CD14-positive monocyte (primary cell): ENCODE results near the gene CATSPERB. TPM values are rescaled to one million over a fixed set of nuclear protein-coding genes. Genes with fewer than 3 reads are reported as not detected.

Experiments used
- DNase-seq, 3 donors: peaks; one replicate each; pipeline ENCODE4 v3.0.0-alpha.2; 2011 to 2022
- H2AFZ ChIP-seq: 2 replicates; pipeline ENCODE4 v1.6.0; 2012; ENCODE audit warnings: mild to moderate bottlenecking, low read depth, low read length, inconsistent platforms; ENCODE audit not compliant: insufficient read depth, poor library complexity, severe bottlenecking
- H3K27ac ChIP-seq, 2 donors: 1 replicate in 1 of 2; 2 replicates in 1 of 2; pipeline ENCODE4 v1.5.1; 2012 to 2013; ENCODE audit warnings: low read length in 2 of 2, control low read depth in 1 of 2, inconsistent platforms in 1 of 2, low read depth in 1 of 2, mild to moderate bottlenecking in 1 of 2
- H3K27me3 ChIP-seq, 2 donors: one replicate each; pipeline versions ENCODE4 v1.6.0 to v1.6.1; 2011 to 2013; ENCODE audit warnings: low read length in 2 of 2; ENCODE audit not compliant: control insufficient read depth in 2 of 2, insufficient read depth in 2 of 2
- H3K36me3 ChIP-seq, 2 donors: replicated peaks in 1 of 2; 1 replicate in 1 of 2; 2 replicates in 1 of 2; pipeline versions ENCODE4 v1.5.1 to v1.6.1; 2012 to 2013; ENCODE audit warnings: low read length in 2 of 2, control low read depth in 1 of 2, inconsistent platforms in 1 of 2, mild to moderate bottlenecking in 1 of 2; ENCODE audit not compliant: insufficient read depth in 2 of 2, control insufficient read depth in 1 of 2
- H3K4me1 ChIP-seq, 2 donors: 1 replicate in 1 of 2; 2 replicates in 1 of 2; pipeline versions ENCODE4 v1.5.1 to v1.6.1; 2012 to 2013; ENCODE audit warnings: low read length in 2 of 2, control low read depth in 1 of 2, inconsistent platforms in 1 of 2, mild to moderate bottlenecking in 1 of 2, moderate library complexity in 1 of 2; ENCODE audit not compliant: insufficient read depth in 2 of 2, control insufficient read depth in 1 of 2
- H3K4me2 ChIP-seq: replicated peaks from 2 replicates; pipeline ENCODE3; 2012; ENCODE audit warnings: low read length, moderate library complexity, mild to moderate bottlenecking; ENCODE audit not compliant: poor library complexity, severe bottlenecking; ENCODE audit errors: extremely low read depth
- H3K4me3 ChIP-seq, 3 experiments: fragments of 200-600 bp in 1 of 3; sonication (generic) in 1 of 3; replicated peaks in 1 of 3; 1 replicate in 2 of 3; 2 replicates in 1 of 3; pipeline ENCODE4 v1.5.1; 2011 to 2013; ENCODE audit warnings: low read length in 3 of 3, mild to moderate bottlenecking in 3 of 3, control low read depth in 2 of 3, low read depth in 2 of 3, inconsistent platforms in 1 of 3, moderate library complexity in 1 of 3
- H3K79me2 ChIP-seq: 2 replicates; pipeline ENCODE4 v1.6.0; 2012; ENCODE audit warnings: mild to moderate bottlenecking, control low read depth, inconsistent platforms, low read length, moderate library complexity; ENCODE audit not compliant: insufficient read depth
- H3K9ac ChIP-seq: 2 replicates; pipeline ENCODE4 v1.6.0; 2017; ENCODE audit warnings: low read length, mild to moderate bottlenecking; ENCODE audit not compliant: insufficient read depth, poor library complexity, severe bottlenecking
- H3K9me3 ChIP-seq, 2 donors: replicated peaks in 1 of 2; 1 replicate in 1 of 2; 2 replicates in 1 of 2; pipeline versions ENCODE4 v1.5.1 to v1.6.1; 2012 to 2013; ENCODE audit warnings: low read length in 2 of 2, control low read depth in 1 of 2; ENCODE audit not compliant: control insufficient read depth in 1 of 2, insufficient read depth in 1 of 2
- H4K20me1 ChIP-seq: 2 replicates; pipeline ENCODE4 v1.6.0; 2012; ENCODE audit warnings: mild to moderate bottlenecking, low read length, control low read depth, moderate library complexity; ENCODE audit not compliant: insufficient read depth
- H3K27ac Mint-ChIP-seq, 7 donors: one replicate each; pipeline ENCODE4 v1.8.0; 2020; ENCODE audit warnings: mild to moderate bottlenecking in 7 of 7, mixed read lengths in 7 of 7, moderate library complexity in 6 of 7, inconsistent platforms in 2 of 7
- H3K27me3 Mint-ChIP-seq, 3 donors: one replicate each; pipeline ENCODE4 v1.8.0; 2021 to 2022; ENCODE audit warnings: low read depth in 3 of 3, mild to moderate bottlenecking in 3 of 3, mixed read lengths in 3 of 3, moderate library complexity in 3 of 3, inconsistent platforms in 1 of 3
- H3K36me3 Mint-ChIP-seq, 2 donors: one replicate each; pipeline ENCODE4 v1.8.0; 2020; ENCODE audit warnings: mixed read lengths in 2 of 2, inconsistent platforms in 1 of 2, mild to moderate bottlenecking in 1 of 2
- H3K4me1 Mint-ChIP-seq: one replicate; pipeline ENCODE4 v1.8.0; 2020; ENCODE audit warnings: mild to moderate bottlenecking, mixed read lengths
- H3K4me3 Mint-ChIP-seq, 2 donors: one replicate each; pipeline ENCODE4 v1.8.0; 2020; ENCODE audit warnings: mild to moderate bottlenecking in 2 of 2, mixed read lengths in 2 of 2, moderate library complexity in 1 of 2
- H3K9me3 Mint-ChIP-seq, 7 donors: one replicate each; pipeline ENCODE4 v1.8.0; 2020 to 2022; ENCODE audit warnings: mixed read lengths in 7 of 7, mild to moderate bottlenecking in 6 of 7, moderate library complexity in 6 of 7, inconsistent platforms in 2 of 7
- CTCF ChIP-seq: fragments of 200-600 bp; IDR thresholded peaks from one replicate; pipeline ENCODE4 v1.8.0; 2022; ENCODE audit warnings: antibody characterized with exemption, mild to moderate bottlenecking
- WGBS: methylation state at CpG from one replicate; pipeline ENCODE4 v1.1.5; 2013; ENCODE audit warnings: missing lambda C conversion rate; ENCODE audit not compliant: insufficient coverage; 5-methylcytosine and 5-hydroxymethylcytosine counted together
- intact Hi-C, 2 donors: fragments of 100-400 bp; cut with micrococcal nuclease; formaldehyde crosslinking; loops; one replicate each; pipeline versions ENCODE4 v1.15.0 to v1.15.1; 2023
- polyA plus RNA-seq, 3 donors: library from polyadenylated mRNA; depleted of rRNA in 1 of 3; unstranded in 2 of 3; stranded (reverse) in 1 of 3; fragments of 300-500 nt in 2 of 3; fragments of >200 nt in 1 of 3; fragmentation: Illumina TruSeq in 2 of 3; gene quantifications; 1 replicate in 2 of 3; 2 replicates in 1 of 3; pipeline ENCODE4 v1.2.3, GENCODE V29; 2012 to 2021

Gene CATSPERB
- polyA plus RNA-seq, 3 donors, result not detected

- Histone ChIP-seq H3K79me2 (no peaks in the 10 kb centered on the region), H3K36me3 (no peaks in the 10 kb centered on the region), H3K4me1 (no peaks in the 10 kb centered on the region), H2AFZ (no peak overlapping the region), H3K9ac (no peak overlapping the region), H3K27me3 (no peaks in the 10 kb centered on the region), H3K4me3 (no peak overlapping the region), H3K27ac (no peak overlapping the region), H4K20me1 (no peaks in the 10 kb centered on the region), H3K9me3 (no peaks in the 10 kb centered on the region), H3K4me2 (no peak overlapping the region)
- no peak overlapping the region for H3K27ac Mint-ChIP-seq
- intact Hi-C loops, result no loop called here
- no peak for DNase-seq
- H3K27me3 Mint-ChIP-seq, result peaks cover 0 to 6% (median 3%) of the 10 kb centered on the region in 3 donors
- WGBS, result 100% methylated on average over 4 of the region's 5 CpGs
- no peaks in the 10 kb centered on the region for H3K36me3 Mint-ChIP-seq
- H3K4me1 Mint-ChIP-seq, result no peaks in the 10 kb centered on the region
- no peak overlapping the region for H3K4me3 Mint-ChIP-seq
- no peak for TF ChIP-seq CTCF
- peaks cover 0 to 10% (median 3%) of the 10 kb centered on the region in 7 donors for H3K9me3 Mint-ChIP-seq
These were observed 5.7 kb upstream of the CATSPERB start for GRCh38 chr14:91737619-91738018.

- H3K9me3 Mint-ChIP-seq, result peaks cover 0 to 8% (median 3%) of the 10 kb centered on the region in 7 donors
- H3K4me3 Mint-ChIP-seq, result no peak overlapping the region
- Histone ChIP-seq H3K27me3 (no peaks in the 10 kb centered on the region), H3K9ac (no peak overlapping the region), H3K27ac (no peak overlapping the region), H3K4me2 (no peak overlapping the region), H3K36me3 (no peaks in the 10 kb centered on the region), H3K4me3 (no peak overlapping the region), H3K4me1 (no peaks in the 10 kb centered on the region), H2AFZ (no peak overlapping the region), H3K9me3 (no peaks in the 10 kb centered on the region), H4K20me1 (no peaks in the 10 kb centered on the region), H3K79me2 (no peaks in the 10 kb centered on the region)
- DNase-seq, result no peak
- no peak for TF ChIP-seq CTCF
- no peaks in the 10 kb centered on the region for H3K4me1 Mint-ChIP-seq
- no peaks in the 10 kb centered on the region for H3K36me3 Mint-ChIP-seq
- intact Hi-C loops, result no loop called here
- H3K27ac Mint-ChIP-seq, result no peak overlapping the region
- WGBS, result no CpG with 5 or more reads among the region's 2 CpGs
- peaks cover 1 to 4% (median 3%) of the 10 kb centered on the region in 3 donors for H3K27me3 Mint-ChIP-seq
These were observed 1.1 kb upstream of the CATSPERB start for GRCh38 chr14:91732859-91733477.
